VCaP (cell line): Measurements from ENCODE around the gene NOC4L.

Experiments used
- H3K27ac ChIP-seq: fragments of 450-650 bp; 2 replicates; pipeline ENCODE4 v1.5.1; 2017
- TF ChIP-seq, protein P1 (sequence below): fragments of 450-650 bp; conservative IDR thresholded peaks from 2 replicates; pipeline ENCODE4 v1.5.1; 2017; ENCODE audit warnings: mild to moderate bottlenecking, moderate library complexity

Gene NOC4L

DNA sequence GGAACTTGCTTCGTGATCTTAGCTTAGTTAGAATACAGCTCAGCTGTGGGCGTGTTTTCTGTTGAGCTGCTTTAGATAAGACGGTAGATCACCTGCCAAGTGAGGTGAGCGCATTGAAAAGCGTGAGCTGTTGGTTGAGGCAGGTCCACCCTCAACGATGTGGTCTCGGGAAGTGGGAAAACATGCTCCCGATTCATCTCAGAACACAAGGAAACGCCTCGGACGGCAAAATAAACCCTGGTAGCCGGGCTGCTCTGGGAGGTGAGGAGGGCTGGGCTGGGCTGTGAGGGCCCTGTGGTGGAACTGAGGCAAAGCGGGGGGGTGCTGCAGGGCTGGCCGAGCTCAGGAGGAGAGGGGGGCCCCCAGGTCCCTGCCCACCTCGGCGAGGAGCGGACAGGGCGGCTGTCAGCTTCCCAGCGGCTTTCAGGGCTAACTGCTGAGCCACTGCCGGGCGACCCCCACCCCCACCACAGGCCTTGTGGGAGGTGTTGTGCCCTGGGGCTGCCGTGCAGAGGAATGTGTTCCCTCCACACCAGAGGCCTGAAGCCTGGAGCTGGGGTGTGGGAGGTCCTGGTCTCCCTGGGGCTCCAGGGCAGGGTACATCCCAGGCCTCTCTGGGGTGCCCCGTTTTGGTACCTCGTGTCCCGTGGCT, 30.7 kb downstream of the NOC4L start:
- TF ChIP-seq, protein P1, sequence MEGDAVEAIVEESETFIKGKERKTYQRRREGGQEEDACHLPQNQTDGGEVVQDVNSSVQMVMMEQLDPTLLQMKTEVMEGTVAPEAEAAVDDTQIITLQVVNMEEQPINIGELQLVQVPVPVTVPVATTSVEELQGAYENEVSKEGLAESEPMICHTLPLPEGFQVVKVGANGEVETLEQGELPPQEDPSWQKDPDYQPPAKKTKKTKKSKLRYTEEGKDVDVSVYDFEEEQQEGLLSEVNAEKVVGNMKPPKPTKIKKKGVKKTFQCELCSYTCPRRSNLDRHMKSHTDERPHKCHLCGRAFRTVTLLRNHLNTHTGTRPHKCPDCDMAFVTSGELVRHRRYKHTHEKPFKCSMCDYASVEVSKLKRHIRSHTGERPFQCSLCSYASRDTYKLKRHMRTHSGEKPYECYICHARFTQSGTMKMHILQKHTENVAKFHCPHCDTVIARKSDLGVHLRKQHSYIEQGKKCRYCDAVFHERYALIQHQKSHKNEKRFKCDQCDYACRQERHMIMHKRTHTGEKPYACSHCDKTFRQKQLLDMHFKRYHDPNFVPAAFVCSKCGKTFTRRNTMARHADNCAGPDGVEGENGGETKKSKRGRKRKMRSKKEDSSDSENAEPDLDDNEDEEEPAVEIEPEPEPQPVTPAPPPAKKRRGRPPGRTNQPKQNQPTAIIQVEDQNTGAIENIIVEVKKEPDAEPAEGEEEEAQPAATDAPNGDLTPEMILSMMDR: no peak
- H3K27ac ChIP-seq: no peak overlapping the region

DNA sequence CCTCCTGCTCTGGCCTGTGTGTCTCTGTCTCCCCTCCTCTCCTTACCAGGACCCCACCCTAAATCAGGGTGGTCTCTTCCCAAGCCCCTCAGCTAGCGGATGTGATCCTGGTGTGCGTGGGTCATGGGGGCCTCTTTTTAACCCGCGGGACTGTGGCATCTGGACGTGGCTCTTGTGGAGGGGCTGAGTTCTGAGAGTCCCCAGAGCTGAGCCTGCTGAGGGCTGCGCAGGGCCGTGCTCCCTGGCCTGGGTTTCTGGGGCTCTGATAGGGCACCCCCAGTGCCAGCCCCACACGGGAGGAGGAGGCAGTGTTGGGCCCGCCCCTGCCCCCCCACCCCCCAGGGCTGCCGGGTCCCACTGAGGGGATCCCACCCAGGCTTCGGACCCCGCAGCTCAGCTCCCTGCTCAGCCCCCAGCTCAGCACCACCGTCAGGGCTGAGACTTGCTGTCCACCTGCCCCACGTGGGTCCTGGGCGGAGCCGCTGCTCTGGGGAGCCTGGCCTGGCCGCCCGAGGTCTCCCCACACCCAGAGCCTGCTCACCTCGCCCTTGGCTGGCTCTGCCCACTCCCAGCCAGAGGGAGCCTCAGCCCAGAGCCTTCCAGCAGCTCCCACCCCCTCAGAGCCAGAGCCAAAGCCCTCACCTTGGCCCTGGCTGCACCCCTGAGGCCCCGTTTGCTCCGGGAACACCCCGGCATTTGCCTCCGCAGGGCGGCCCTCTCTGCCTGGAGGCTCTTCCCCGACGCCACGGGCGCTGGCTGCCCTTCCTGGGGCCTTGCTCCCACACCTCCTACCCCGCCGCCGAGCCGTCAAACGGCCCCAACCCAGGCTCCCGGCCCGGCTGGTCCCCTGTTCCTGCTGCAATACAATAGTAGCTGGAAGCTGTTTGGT, 31.5 kb downstream of the NOC4L start:
- H3K27ac ChIP-seq: no peak overlapping the region
- TF ChIP-seq, protein P1: no peak

DNA sequence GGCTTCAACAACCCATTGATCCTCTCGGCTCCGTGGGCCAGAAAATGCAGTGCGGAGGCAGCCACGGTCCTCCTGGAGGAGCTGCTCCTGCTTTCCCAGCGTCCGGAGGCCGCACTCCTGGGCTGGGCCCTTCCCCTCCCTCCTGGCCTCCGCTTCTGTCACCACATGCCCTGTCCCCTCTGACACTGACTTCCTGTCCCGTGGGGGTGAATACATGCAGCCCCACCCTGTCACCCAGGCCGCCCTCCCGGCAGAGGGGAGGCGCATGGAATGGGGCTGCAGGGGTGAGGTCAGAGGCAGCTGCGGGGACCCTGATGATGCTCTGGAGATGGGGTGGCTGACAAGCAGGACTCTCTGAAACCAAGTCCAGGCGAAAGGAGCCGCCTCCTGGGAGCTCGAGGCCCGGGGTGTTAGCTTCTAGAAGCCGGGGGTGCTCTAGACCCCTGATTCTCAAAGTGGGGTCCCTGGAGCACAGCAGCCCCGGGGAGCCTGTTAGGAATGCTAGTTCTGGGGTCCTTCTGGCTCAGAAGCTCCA, 32.2 kb downstream of the NOC4L start:
- TF ChIP-seq, protein P1: no peak
- H3K27ac ChIP-seq: no peak overlapping the region

DNA sequence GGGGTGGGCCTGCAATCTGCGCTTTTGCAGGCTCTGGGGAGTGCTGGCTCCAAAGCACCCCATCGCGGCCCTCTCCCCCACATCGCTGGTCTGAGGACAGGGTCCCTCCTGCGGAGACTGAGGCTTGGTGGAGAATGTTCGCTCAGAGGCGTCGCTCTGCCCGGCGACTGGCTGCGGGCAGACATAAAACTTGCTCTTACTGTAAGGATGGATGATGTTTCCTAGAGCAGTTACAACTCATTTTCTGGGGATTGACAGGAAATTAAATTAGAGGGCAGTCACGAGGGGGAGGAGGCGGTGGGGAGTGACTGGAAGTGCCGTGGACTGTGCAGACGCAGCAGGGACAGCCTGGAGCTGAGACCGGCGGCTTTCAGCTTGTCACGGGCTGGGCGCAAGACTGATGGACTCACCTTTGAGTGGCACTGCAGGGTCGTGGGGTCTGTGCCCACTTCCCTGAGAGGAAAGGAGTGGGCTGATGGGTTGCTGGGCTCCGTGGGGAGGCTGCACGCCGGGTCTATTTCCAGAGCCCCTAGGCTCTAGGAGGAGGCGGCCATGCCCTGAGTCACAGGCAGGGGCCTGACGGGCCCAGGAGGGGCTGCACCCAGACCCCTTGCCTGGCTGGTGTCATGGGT, 32.8 kb downstream of the NOC4L start:
- TF ChIP-seq, protein P1: no peak
- H3K27ac ChIP-seq: no peak overlapping the region

DNA sequence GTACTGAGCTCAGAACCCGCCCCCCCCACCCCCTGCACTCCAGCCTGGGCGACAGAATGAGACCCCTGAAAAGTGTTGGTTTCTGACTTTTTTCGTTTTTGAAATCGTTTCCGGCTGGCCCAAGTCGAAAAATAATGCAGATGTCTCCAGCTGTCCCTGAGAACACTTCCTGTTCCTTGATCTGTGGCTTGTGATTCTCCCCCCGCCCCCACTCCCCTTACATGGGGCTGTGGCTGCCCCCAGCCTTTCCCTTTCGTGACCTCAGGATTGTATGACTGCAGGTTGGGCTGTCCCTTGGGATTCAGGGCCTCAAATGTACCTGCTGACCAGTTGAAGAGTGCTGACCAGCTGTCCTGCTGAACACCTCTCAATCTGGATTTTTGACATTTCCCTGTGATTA, 34.1 kb downstream of the NOC4L start:
- TF ChIP-seq, protein P1: no peak
- peak overlapping the region; percentile 35 for H3K27ac ChIP-seq

DNA sequence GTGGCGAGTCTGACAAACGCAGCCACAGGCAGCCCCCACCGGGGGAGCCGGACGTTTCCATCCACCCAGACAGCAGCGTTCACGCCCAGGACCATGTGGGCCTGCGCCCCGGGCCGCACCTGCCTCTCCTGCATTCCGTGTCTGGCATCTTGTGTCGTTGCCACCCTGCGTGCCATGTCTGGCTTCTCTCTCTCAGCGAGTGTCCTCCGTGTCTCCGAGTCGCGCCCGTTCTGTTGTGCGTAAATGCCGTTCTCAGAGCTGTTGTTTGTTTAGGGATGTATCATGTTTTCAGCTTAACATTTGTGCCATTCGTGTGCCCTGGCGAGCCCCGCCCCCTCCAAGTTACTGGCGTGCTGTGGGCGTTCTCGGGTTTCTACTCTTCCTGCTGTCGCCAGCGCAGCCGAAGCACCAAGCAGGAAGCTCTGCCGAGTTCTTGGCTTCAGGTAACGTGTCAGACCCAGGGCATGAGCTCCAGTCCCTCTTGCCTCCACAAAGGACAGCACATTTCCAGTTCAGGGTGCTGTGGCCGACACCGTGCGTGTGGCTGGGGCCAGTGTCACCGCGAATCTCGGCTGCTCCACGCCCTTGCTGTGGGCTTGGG, 34.6 kb downstream of the NOC4L start:
- peak overlapping the region; percentile 35 for H3K27ac ChIP-seq
- TF ChIP-seq, protein P1: no peak
